Naive thymus-derived CD4-positive, alpha-beta T cell (primary cell): ENCODE data around the gene KISS1. TPM values are rescaled to one million over a fixed set of nuclear protein-coding genes. Genes with fewer than 3 reads are reported as not detected.

Experiments used
- ATAC-seq: fragments of 150-1000 bp; cut with Tn5 transposase; 2 replicates; pipeline ENCODE4 v1.10.0; 2021; ENCODE audit warnings: mild to moderate bottlenecking, moderate library complexity
- CTCF ChIA-PET: fragments of 350-600 bp; sonication (Branson Sonifier 250); formaldehyde crosslinking; loops from one replicate; lab custom pipeline; 2021; ENCODE audit warnings: antibody characterized with exemption; lab: Charles Lee
- POLR2A ChIA-PET: fragments of 350-600 bp; sonication (Branson Sonifier 250); formaldehyde crosslinking; loops from one replicate; lab custom pipeline; 2021; ENCODE audit warnings: antibody characterized with exemption, inconsistent platforms; lab: Charles Lee
- DNase-seq, 9 donors: peaks; one replicate each; pipeline versions ENCODE4 v3.0.0 to v3.0.0-alpha.2; 2020 to 2022; ENCODE audit warnings: mixed read lengths in 1 of 9
- H3K27ac ChIP-seq: one replicate; pipeline ENCODE4 v1.7.0; 2013; ENCODE audit warnings: mild to moderate bottlenecking, low read depth, low read length, moderate library complexity
- H3K27me3 ChIP-seq, 2 donors: one replicate each; pipeline ENCODE4 v1.7.0; 2013; ENCODE audit warnings: low read length in 2 of 2, mild to moderate bottlenecking in 2 of 2, moderate library complexity in 2 of 2; ENCODE audit not compliant: control insufficient read depth in 2 of 2, insufficient read depth in 2 of 2
- H3K36me3 ChIP-seq, 3 experiments: 1 replicate in 2 of 3; 2 replicates in 1 of 3; pipeline ENCODE4 v1.7.0; 2013; ENCODE audit warnings: low read length in 3 of 3, mild to moderate bottlenecking in 3 of 3, moderate library complexity in 1 of 3; ENCODE audit not compliant: insufficient read depth in 3 of 3, control insufficient read depth in 2 of 3
- H3K4me1 ChIP-seq, 2 donors: one replicate each; pipeline ENCODE4 v1.7.0; 2013; ENCODE audit warnings: low read length in 2 of 2, mild to moderate bottlenecking in 2 of 2, moderate library complexity in 1 of 2; ENCODE audit not compliant: control insufficient read depth in 2 of 2, insufficient read depth in 2 of 2
- H3K4me3 ChIP-seq: 2 replicates; pipeline ENCODE4 v1.7.0; 2013; ENCODE audit warnings: mild to moderate bottlenecking, low read length
- H3K9me3 ChIP-seq, 3 experiments: 1 replicate in 2 of 3; 2 replicates in 1 of 3; pipeline ENCODE4 v1.7.0; 2013; ENCODE audit warnings: low read length in 3 of 3; ENCODE audit not compliant: control insufficient read depth in 2 of 3
- H3K27ac Mint-ChIP-seq, 9 donors: one replicate each; pipeline ENCODE4 v1.8.0; 2020 to 2022; ENCODE audit warnings: mixed read lengths in 9 of 9, mild to moderate bottlenecking in 8 of 9, moderate library complexity in 5 of 9, inconsistent platforms in 2 of 9
- H3K27me3 Mint-ChIP-seq, 5 donors: one replicate each; pipeline ENCODE4 v1.8.0; 2021 to 2022; ENCODE audit warnings: mixed read lengths in 5 of 5, mild to moderate bottlenecking in 1 of 5
- H3K36me3 Mint-ChIP-seq, 5 donors: one replicate each; pipeline ENCODE4 v1.8.0; 2020 to 2022; ENCODE audit warnings: mixed read lengths in 5 of 5, mild to moderate bottlenecking in 3 of 5, inconsistent platforms in 1 of 5
- H3K4me1 Mint-ChIP-seq, 7 donors: one replicate each; pipeline ENCODE4 v1.8.0; 2020 to 2022; ENCODE audit warnings: mixed read lengths in 7 of 7, mild to moderate bottlenecking in 3 of 7, inconsistent platforms in 1 of 7
- H3K4me3 Mint-ChIP-seq, 10 donors: one replicate each; pipeline ENCODE4 v1.8.0; 2020 to 2022; ENCODE audit warnings: mild to moderate bottlenecking in 10 of 10, mixed read lengths in 10 of 10, moderate library complexity in 6 of 10, inconsistent platforms in 2 of 10
- H3K9me3 Mint-ChIP-seq, 11 donors: one replicate each; pipeline ENCODE4 v1.8.0; 2020 to 2022; ENCODE audit warnings: mixed read lengths in 11 of 11, mild to moderate bottlenecking in 4 of 11, inconsistent platforms in 1 of 11, moderate library complexity in 1 of 11
- intact Hi-C, 2 donors: fragments of 100-400 bp; cut with micrococcal nuclease; formaldehyde crosslinking; loops; one replicate each; pipeline ENCODE4 v1.15.1; 2023
- polyA plus RNA-seq, 2 donors: library from polyadenylated mRNA; unstranded; fragments of 300-500 nt; fragmentation: Illumina TruSeq; gene quantifications; one replicate each; pipeline ENCODE4 v1.2.3, GENCODE V29; 2021
- total RNA-seq, 6 experiments: library from RNA in 5 of 6; stranded (reverse) in 5 of 6; gene quantifications; 1 replicate in 5 of 6; 2 replicates in 1 of 6; pipeline ENCODE4 v1.2.3 and lab custom pipeline; 2021 to 2026

The KISS1 gene
- total and polyA plus RNA-seq, 7 experiments from 2014 or later = 0.61 TPM; not detected in 6

- Mint-ChIP-seq H3K27ac (peak overlapping the region in 5 of 9 donors; percentile 2 to 82 (median 34)), H3K27me3 (peaks cover 0 to 35% (median 0%) of the 10 kb centered on the region in 5 donors), H3K4me3 (peak overlapping the region; percentile 36 to 82 (median 70)), H3K36me3 (peaks cover 0 to under 1% (median 0%) of the 10 kb centered on the region in 5 donors), H3K4me1 (peaks cover 2 to 17% (median 9%) of the 10 kb centered on the region in 7 donors), H3K9me3 (no peaks in the 10 kb centered on the region)
- Histone ChIP-seq H3K4me1 (peaks cover 4% of the 10 kb centered on the region in 2 donors), H3K27ac (no peak overlapping the region), H3K4me3 (no peak overlapping the region), H3K36me3 (peaks cover 0 to 5% (median 0%) of the 10 kb centered on the region in 3 experiments), H3K9me3 (no peaks in the 10 kb centered on the region), H3K27me3 (no peaks in the 10 kb centered on the region)
- CTCF ChIA-PET = interaction anchor here (0.7 kb wide), 1 partner anchor 625 kb away, joined by 3 read pairs; no protein-coding TSS in a partner anchor
- ATAC-seq (no peak), DNase-seq (no peak)
- POLR2A ChIA-PET = no interaction called here
- intact Hi-C loops = no loop called here
Measured at GRCh38 chr1:204149635-204150565, 46.4 kb downstream of the KISS1 start.

- ChIA-PET POLR2A (no interaction called here), CTCF (interaction anchor here (0.7 kb wide), 1 partner anchor 626 kb away, joined by 3 read pairs; no protein-coding TSS in a partner anchor)
- H3K4me3 ChIP-seq = no peak overlapping the region
- Mint-ChIP-seq H3K27me3 (peaks cover 0 to 32% (median 0%) of the 10 kb centered on the region in 5 donors), H3K27ac (peak overlapping the region in 2 of 9 donors; percentile 2 to 32), H3K4me1 (peaks cover 2 to 17% (median 9%) of the 10 kb centered on the region in 7 donors), H3K9me3 (no peaks in the 10 kb centered on the region), H3K4me3 (peak overlapping the region in 3 of 10 donors; percentile 2 to 53 (median 21)), H3K36me3 (peaks cover 0 to 7% (median 0%) of the 10 kb centered on the region in 5 donors)
- ATAC-seq = no peak
- no peak overlapping the region for H3K27ac ChIP-seq
- no peaks in the 10 kb centered on the region for H3K27me3 ChIP-seq
- peaks cover 4% of the 10 kb centered on the region in 2 donors for H3K4me1 ChIP-seq
- DNase-seq = no peak
- H3K9me3 ChIP-seq = no peaks in the 10 kb centered on the region
- intact Hi-C loops = no loop called here
- H3K36me3 ChIP-seq = peaks cover 0 to 5% (median 0%) of the 10 kb centered on the region in 3 experiments
Measured at GRCh38 chr1:204149107-204149506, 47.2 kb downstream of the KISS1 start.

- H3K4me1 ChIP-seq = peaks cover 4% of the 10 kb centered on the region in 2 donors
- no peak overlapping the region for H3K27ac ChIP-seq
- no peaks in the 10 kb centered on the region for H3K9me3 ChIP-seq
- no peak overlapping the region for H3K4me3 Mint-ChIP-seq
- peaks cover 0 to 7% (median 0%) of the 10 kb centered on the region in 5 donors for H3K36me3 Mint-ChIP-seq
- POLR2A ChIA-PET = no interaction called here
- peak overlapping the region in 1 of 9 donors; percentile 54 for H3K27ac Mint-ChIP-seq
- CTCF ChIA-PET = no interaction called here
- no peaks in the 10 kb centered on the region for H3K9me3 Mint-ChIP-seq
- no peak for DNase-seq
- H3K4me3 ChIP-seq = no peak overlapping the region
- ATAC-seq = no peak
- intact Hi-C loops = no loop called here
- no peaks in the 10 kb centered on the region for H3K27me3 ChIP-seq
- peaks cover 2 to 15% (median 8%) of the 10 kb centered on the region in 7 donors for H3K4me1 Mint-ChIP-seq
- peaks cover 0 to 5% (median 0%) of the 10 kb centered on the region in 3 experiments for H3K36me3 ChIP-seq
- H3K27me3 Mint-ChIP-seq = peaks cover 0 to 23% (median 0%) of the 10 kb centered on the region in 5 donors
Measured at GRCh38 chr1:204147406-204148383, 48.6 kb downstream of the KISS1 start.

GRCh38 chr1:204146965-204147364 lies 49.3 kb downstream of the KISS1 start:
- DNase-seq (no peak), ATAC-seq (no peak)
- ChIA-PET POLR2A (no interaction called here), CTCF (no interaction called here)
- H3K27me3 ChIP-seq = no peaks in the 10 kb centered on the region
- Mint-ChIP-seq H3K36me3 (peaks cover 0 to 10% (median 0%) of the 10 kb centered on the region in 5 donors), H3K27ac (peak overlapping the region in 1 of 9 donors; percentile 54), H3K4me1 (peaks cover 2 to 13% (median 8%) of the 10 kb centered on the region in 7 donors), H3K27me3 (peaks cover 0 to 17% (median 0%) of the 10 kb centered on the region in 5 donors), H3K4me3 (no peak overlapping the region), H3K9me3 (no peaks in the 10 kb centered on the region)
- H3K36me3 ChIP-seq = peaks cover 0 to 5% (median 0%) of the 10 kb centered on the region in 3 experiments
- H3K4me3 ChIP-seq = no peak overlapping the region
- H3K9me3 ChIP-seq = no peaks in the 10 kb centered on the region
- no peaks in the 10 kb centered on the region for H3K4me1 ChIP-seq
- intact Hi-C loops = no loop called here
- H3K27ac ChIP-seq = no peak overlapping the region

- DNase-seq = no peak
- Mint-ChIP-seq H3K4me1 (peaks cover 2 to 13% (median 8%) of the 10 kb centered on the region in 7 donors), H3K27ac (peak overlapping the region in 1 of 9 donors; percentile 62), H3K9me3 (no peaks in the 10 kb centered on the region), H3K36me3 (peaks cover 0 to 10% (median 0%) of the 10 kb centered on the region in 5 donors), H3K4me3 (no peak overlapping the region), H3K27me3 (peaks cover 0 to 17% (median 0%) of the 10 kb centered on the region in 5 donors)
- intact Hi-C loops = no loop called here
- H3K36me3 ChIP-seq = peaks cover 0 to under 1% (median 0%) of the 10 kb centered on the region in 3 experiments
- H3K9me3 ChIP-seq = no peaks in the 10 kb centered on the region
- H3K4me1 ChIP-seq = no peaks in the 10 kb centered on the region
- no peak overlapping the region for H3K27ac ChIP-seq
- H3K4me3 ChIP-seq = no peak overlapping the region
- no peaks in the 10 kb centered on the region for H3K27me3 ChIP-seq
- ChIA-PET POLR2A (no interaction called here), CTCF (no interaction called here)
- ATAC-seq = no peak
Measured at GRCh38 chr1:204146309-204146708, 50.0 kb downstream of the KISS1 start.

GRCh38 chr1:204145033-204145504 lies 51.2 kb downstream of the KISS1 start:
- ATAC-seq = no peak
- CTCF ChIA-PET = no interaction called here
- no peak overlapping the region for H3K27ac Mint-ChIP-seq
- Histone ChIP-seq H3K27ac (no peak overlapping the region), H3K4me3 (no peak overlapping the region), H3K4me1 (no peaks in the 10 kb centered on the region), H3K36me3 (no peaks in the 10 kb centered on the region), H3K9me3 (no peaks in the 10 kb centered on the region), H3K27me3 (no peaks in the 10 kb centered on the region)
- intact Hi-C loops = no loop called here
- no peak overlapping the region for H3K4me3 Mint-ChIP-seq
- peaks cover 0 to 17% (median 3%) of the 10 kb centered on the region in 5 donors for H3K36me3 Mint-ChIP-seq
- peaks cover 0 to 8% (median 3%) of the 10 kb centered on the region in 7 donors for H3K4me1 Mint-ChIP-seq
- DNase-seq = no peak
- H3K27me3 Mint-ChIP-seq = peaks cover 0 to 7% (median 0%) of the 10 kb centered on the region in 5 donors
- POLR2A ChIA-PET = no interaction called here
- no peaks in the 10 kb centered on the region for H3K9me3 Mint-ChIP-seq
